ENCODE data around the gene SLC19A2.
"Not testable (repeated sequence)": the region's sequence is repeated elsewhere in the genome, so short reads cannot be mapped to it uniquely, and the experiment has no call there.

The SLC19A2 gene

GRCh38 chr1:169517558-169518186 lies 31.9 kb upstream of the SLC19A2 start:
- Mint-ChIP-seq H3K27me3 (no peaks in the 10 kb centered on the region), H3K4me1 (peaks cover 3% of the 10 kb centered on the region), H3K27ac (no peak overlapping the region), H3K9me3 (no peaks in the 10 kb centered on the region), H3K4me3 (no peak overlapping the region), H3K36me3 (no peaks in the 10 kb centered on the region)
- no peak for DNase-seq (ENCODE audit: low spot score in 2 of 2)
- no peak for ATAC-seq (ENCODE audit: low read depth)

- DNase-seq (ENCODE audit: low spot score in 2 of 2) = no peak
- no peak for ATAC-seq (ENCODE audit: low read depth)
- Mint-ChIP-seq H3K36me3 (no peaks in the 10 kb centered on the region), H3K27me3 (no peaks in the 10 kb centered on the region), H3K9me3 (no peaks in the 10 kb centered on the region), H3K4me1 (peaks cover 3% of the 10 kb centered on the region), H3K4me3 (no peak overlapping the region), H3K27ac (no peak overlapping the region)
Observed at GRCh38 chr1:169515641-169516040, 29.9 kb upstream of the SLC19A2 start.

- no peak overlapping the region for H3K4me3 Mint-ChIP-seq
- DNase-seq (ENCODE audit: low spot score in 2 of 2) = no peak
- no peak overlapping the region for H3K27ac Mint-ChIP-seq
- H3K27me3 Mint-ChIP-seq = no peaks in the 10 kb centered on the region
- no peaks in the 10 kb centered on the region for H3K36me3 Mint-ChIP-seq
- H3K4me1 Mint-ChIP-seq = peaks cover 3% of the 10 kb centered on the region
- no peaks in the 10 kb centered on the region for H3K9me3 Mint-ChIP-seq
- no peak for ATAC-seq (ENCODE audit: low read depth)
Observed at GRCh38 chr1:169514566-169515270, 29.0 kb upstream of the SLC19A2 start.

- H3K9me3 Mint-ChIP-seq = no peaks in the 10 kb centered on the region
- no peaks in the 10 kb centered on the region for H3K27me3 Mint-ChIP-seq
- H3K27ac Mint-ChIP-seq = no peak overlapping the region
- H3K4me1 Mint-ChIP-seq = peaks cover 3% of the 10 kb centered on the region
- ATAC-seq (ENCODE audit: low read depth) (no peak), DNase-seq (ENCODE audit: low spot score in 2 of 2) (no peak)
- no peaks in the 10 kb centered on the region for H3K36me3 Mint-ChIP-seq
- no peak overlapping the region for H3K4me3 Mint-ChIP-seq
Observed at GRCh38 chr1:169513208-169513607, 27.5 kb upstream of the SLC19A2 start.

- H3K27ac Mint-ChIP-seq = no peak overlapping the region
- no peaks in the 10 kb centered on the region for H3K9me3 Mint-ChIP-seq
- H3K27me3 Mint-ChIP-seq = no peaks in the 10 kb centered on the region
- no peak for ATAC-seq (ENCODE audit: low read depth)
- no peak overlapping the region for H3K4me3 Mint-ChIP-seq
- H3K36me3 Mint-ChIP-seq = no peaks in the 10 kb centered on the region
- H3K4me1 Mint-ChIP-seq = peaks cover 3% of the 10 kb centered on the region
- DNase-seq (ENCODE audit: low spot score in 2 of 2) = no peak
Observed at GRCh38 chr1:169511316-169512005, 25.7 kb upstream of the SLC19A2 start.

GRCh38 chr1:169510060-169510459 lies 24.3 kb upstream of the SLC19A2 start:
- Mint-ChIP-seq H3K4me1 (peaks cover 3% of the 10 kb centered on the region), H3K9me3 (no peaks in the 10 kb centered on the region), H3K27me3 (no peaks in the 10 kb centered on the region), H3K4me3 (no peak overlapping the region), H3K36me3 (no peaks in the 10 kb centered on the region), H3K27ac (no peak overlapping the region)
- ATAC-seq (ENCODE audit: low read depth) = no peak
- DNase-seq (ENCODE audit: low spot score in 2 of 2) = no peak

GRCh38 chr1:169509354-169509753 lies 23.6 kb upstream of the SLC19A2 start:
- DNase-seq (ENCODE audit: low spot score in 2 of 2) (no peak), ATAC-seq (ENCODE audit: low read depth) (no peak)
- no peaks in the 10 kb centered on the region for H3K36me3 Mint-ChIP-seq

GRCh38 chr1:169508432-169509338 lies 22.9 kb upstream of the SLC19A2 start:
- Mint-ChIP-seq H3K4me3 (peak overlapping the region; percentile 37), H3K27me3 (no peaks in the 10 kb centered on the region), H3K9me3 (no peaks in the 10 kb centered on the region), H3K36me3 (no peaks in the 10 kb centered on the region), H3K4me1 (peaks cover 3% of the 10 kb centered on the region), H3K27ac (no peak overlapping the region)
- DNase-seq (ENCODE audit: low spot score in 2 of 2) = no peak
- no peak for ATAC-seq (ENCODE audit: low read depth)

More at GRCh38 chr1:169509354-169509753, 23.6 kb upstream of the SLC19A2 start:
- no peaks in the 10 kb centered on the region for H3K27me3 Mint-ChIP-seq
- peaks cover 3% of the 10 kb centered on the region for H3K4me1 Mint-ChIP-seq
- no peak overlapping the region for H3K4me3 Mint-ChIP-seq
- H3K9me3 Mint-ChIP-seq = no peaks in the 10 kb centered on the region
- no peak overlapping the region for H3K27ac Mint-ChIP-seq

GRCh38 chr1:169507413-169507812 lies 21.7 kb upstream of the SLC19A2 start:
- Mint-ChIP-seq H3K36me3 (no peaks in the 10 kb centered on the region), H3K27me3 (no peaks in the 10 kb centered on the region), H3K4me3 (no peak overlapping the region), H3K9me3 (no peaks in the 10 kb centered on the region), H3K4me1 (no peaks in the 10 kb centered on the region), H3K27ac (no peak overlapping the region)
- ATAC-seq (ENCODE audit: low read depth) = no peak
- no peak for DNase-seq (ENCODE audit: low spot score in 2 of 2)

- H3K36me3 Mint-ChIP-seq; DNase-seq (ENCODE audit: low spot score in 2 of 2); H3K27me3 Mint-ChIP-seq; ATAC-seq (ENCODE audit: low read depth); H3K27ac Mint-ChIP-seq; H3K4me3 Mint-ChIP-seq; H3K9me3 Mint-ChIP-seq; H3K4me1 Mint-ChIP-seq: not testable (repeated sequence)
Observed at GRCh38 chr1:169503601-169504000, 17.9 kb upstream of the SLC19A2 start.

GRCh38 chr1:169499807-169500206 lies 14.1 kb upstream of the SLC19A2 start:
- Mint-ChIP-seq H3K36me3 (peaks cover 2% of the 10 kb centered on the region), H3K4me1 (no peaks in the 10 kb centered on the region)

GRCh38 chr1:169497317-169497716 lies 11.6 kb upstream of the SLC19A2 start:
- Mint-ChIP-seq H3K4me1 (no peaks in the 10 kb centered on the region), H3K4me3 (no peak overlapping the region), H3K9me3 (peaks cover 8% of the 10 kb centered on the region), H3K27ac (no peak overlapping the region), H3K36me3 (peaks cover 2% of the 10 kb centered on the region), H3K27me3 (peaks cover 15% of the 10 kb centered on the region)
- ATAC-seq (ENCODE audit: low read depth) = no peak
- DNase-seq (ENCODE audit: low spot score in 2 of 2) = no peak

More at GRCh38 chr1:169499807-169500206, 14.1 kb upstream of the SLC19A2 start:
- no peak overlapping the region for H3K27ac Mint-ChIP-seq
- peaks cover 8% of the 10 kb centered on the region for H3K9me3 Mint-ChIP-seq
- H3K27me3 Mint-ChIP-seq = peaks cover 13% of the 10 kb centered on the region
- DNase-seq (ENCODE audit: low spot score in 2 of 2) (no peak), ATAC-seq (ENCODE audit: low read depth) (no peak)
- no peak overlapping the region for H3K4me3 Mint-ChIP-seq

GRCh38 chr1:169495916-169496315 lies 10.2 kb upstream of the SLC19A2 start:
- DNase-seq (ENCODE audit: low spot score in 2 of 2) (no peak), ATAC-seq (ENCODE audit: low read depth) (no peak)
- Mint-ChIP-seq H3K9me3 (peaks cover 8% of the 10 kb centered on the region), H3K27ac (no peak overlapping the region), H3K4me3 (no peak overlapping the region), H3K27me3 (peaks cover 15% of the 10 kb centered on the region), H3K4me1 (no peaks in the 10 kb centered on the region), H3K36me3 (peaks cover 2% of the 10 kb centered on the region)
